GM21367 (cell line): Measurements from ENCODE around the gene PRLR.
A peak's percentile ranks its signal among the peaks of the same experiment; 100 is the strongest.

Experiments
- ATAC-seq: cut with Tn5 transposase; IDR thresholded peaks from one replicate; pipeline ENCODE4 v1.9.1; 2021; ENCODE audit not compliant: unreplicated experiment

The PRLR gene

DNA sequence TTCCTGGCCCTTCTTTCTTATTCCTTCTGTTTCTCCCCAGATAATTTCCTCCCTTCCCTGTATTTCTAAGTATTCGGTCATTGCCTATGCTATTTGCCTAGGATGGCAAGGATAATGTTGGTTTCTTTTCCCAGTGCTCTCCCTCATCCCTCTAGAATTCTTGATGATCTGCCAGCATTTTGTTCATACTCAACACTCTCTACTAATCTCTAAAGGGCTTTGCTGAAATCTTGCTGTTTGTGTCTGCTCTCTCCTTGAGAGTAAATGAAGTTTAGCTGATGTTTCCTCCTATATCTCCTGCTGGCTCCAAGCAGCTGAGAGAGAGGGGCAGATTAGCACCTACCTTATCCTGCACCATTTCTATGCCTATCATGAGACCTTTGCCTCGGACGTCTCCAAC is 220.6 kb downstream of the PRLR start:
- ATAC-seq: no peak

GRCh38 chr5:35009019-35009418 is 221.3 kb downstream of the PRLR start:
- ATAC-seq: no peak

DNA sequence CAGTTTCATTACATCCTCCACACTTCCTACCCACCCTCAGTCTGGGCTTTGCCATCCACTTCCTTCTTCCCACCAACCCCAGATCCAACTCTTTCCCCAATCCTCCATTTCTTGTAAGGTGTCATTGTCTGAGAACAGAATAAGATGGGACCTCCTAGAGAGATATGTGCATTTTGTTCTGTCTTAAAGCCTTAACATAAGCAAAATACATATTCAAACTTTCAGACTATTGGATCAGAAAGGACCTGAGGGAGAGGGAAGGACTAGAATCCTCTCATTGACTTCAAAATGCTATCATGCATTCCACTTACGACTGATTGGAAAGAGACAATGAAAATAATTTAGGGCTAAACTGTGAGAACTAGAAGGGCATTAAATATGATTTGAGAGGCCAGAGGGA is 225.5 kb downstream of the PRLR start:
- ATAC-seq: no peak

DNA sequence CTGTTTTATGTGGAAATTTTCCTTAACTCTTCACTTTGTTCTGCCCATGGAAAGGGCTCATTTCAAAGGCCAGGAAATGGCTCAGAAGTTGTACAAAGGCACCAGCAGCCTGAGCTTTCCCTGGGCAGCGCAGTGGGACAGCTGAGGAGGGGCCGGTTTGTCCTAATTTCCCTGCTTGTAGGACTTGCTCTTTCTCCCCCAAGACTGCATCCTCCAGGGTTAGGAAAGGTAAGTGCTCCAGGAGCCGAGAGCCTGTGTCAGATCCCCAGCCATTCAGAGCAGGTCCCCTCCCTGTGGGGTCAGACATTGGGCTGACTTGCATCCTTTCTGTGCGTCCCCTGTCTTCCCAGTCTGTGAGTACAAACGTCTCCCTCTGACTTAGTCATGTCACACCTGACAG is 226.1 kb downstream of the PRLR start:
- ATAC-seq: no peak

GRCh38 chr5:35003018-35003957 is 227.0 kb downstream of the PRLR start:
- peak; percentile 85 for ATAC-seq

- ATAC-seq: no peak
These were observed 227.8 kb downstream of the PRLR start for GRCh38 chr5:35002459-35002858.

GRCh38 chr5:35001842-35002241 is 228.4 kb downstream of the PRLR start:
- no peak for ATAC-seq
